Measurements from ENCODE around the gene PTCHD4. TPM values are rescaled to one million over a fixed set of nuclear protein-coding genes. Genes with fewer than 3 reads are reported as not detected.

The PTCHD4 gene
- total RNA-seq, 1 donor from 2014 or later: 11.4 TPM

GRCh38 chr6:48098923-48099322, 12.1 kb downstream of the PTCHD4 start:
- no peaks in the 10 kb centered on the region for H3K36me3 ChIP-seq (ENCODE audit: insufficient read depth, low read length)
- no peak overlapping the region for H3K27ac Mint-ChIP-seq (ENCODE audit: unreplicated experiment)
- H3K27ac ChIP-seq (ENCODE audit: low read depth, low read length): no peak overlapping the region
- H3K4me1 ChIP-seq (ENCODE audit: insufficient read depth, low read length): peaks cover 4% of the 10 kb centered on the region
- peaks cover 58% of the 10 kb centered on the region for H4K20me1 ChIP-seq (ENCODE audit: insufficient read depth, low read length)
- H3K4me2 ChIP-seq (ENCODE audit: low read length): no peak overlapping the region
- peaks cover 41% of the 10 kb centered on the region for H3K79me2 ChIP-seq (ENCODE audit: insufficient read depth, low read length)
- TF ChIP-seq EZH2 (IDR thresholded peaks at IDR 0.05; ENCODE audit: insufficient read depth, low read length) (no peak), CTCF (IDR thresholded peaks at IDR 0.05; ENCODE audit: insufficient read depth, low read depth, low read length) (no peak)
- no peak overlapping the region for H3K4me3 Mint-ChIP-seq (ENCODE audit: unreplicated experiment)
- no peak overlapping the region for H2AFZ ChIP-seq (ENCODE audit: low read depth, low read length)
- peaks cover 23% of the 10 kb centered on the region for H3K4me1 Mint-ChIP-seq (ENCODE audit: low read depth, unreplicated experiment)
- no peak overlapping the region for H3K4me3 ChIP-seq (ENCODE audit: insufficient read depth, low read depth, low read length)
- no peak overlapping the region for H3K9ac ChIP-seq (ENCODE audit: low read length)
- no peak for FAIRE-seq
- peak; percentile 41 for DNase-seq (ENCODE audit: low read depth)
- no peaks in the 10 kb centered on the region for H3K27me3 Mint-ChIP-seq (ENCODE audit: low read depth, unreplicated experiment)
- H3K36me3 Mint-ChIP-seq (ENCODE audit: low read depth, unreplicated experiment): peaks cover 24% of the 10 kb centered on the region
- H3K9me3 ChIP-seq (ENCODE audit: insufficient read depth, low read depth, low read length): no peaks in the 10 kb centered on the region
- H3K27me3 ChIP-seq (ENCODE audit: insufficient read depth, low read length): no peaks in the 10 kb centered on the region
- no peaks in the 10 kb centered on the region for H3K9me3 Mint-ChIP-seq (ENCODE audit: unreplicated experiment)

- no peak overlapping the region for H3K27ac Mint-ChIP-seq (ENCODE audit: unreplicated experiment)
Measured at GRCh38 chr6:48092550-48093217, 18.3 kb downstream of the PTCHD4 start.

More at GRCh38 chr6:48092550-48093217, 18.3 kb downstream of the PTCHD4 start:
- Histone ChIP-seq H3K4me3 (ENCODE audit: insufficient read depth, low read depth, low read length) (no peak overlapping the region), H3K4me1 (ENCODE audit: insufficient read depth, low read length) (no peaks in the 10 kb centered on the region), H3K27me3 (ENCODE audit: insufficient read depth, low read length) (no peaks in the 10 kb centered on the region), H3K79me2 (ENCODE audit: insufficient read depth, low read length) (peaks cover 24% of the 10 kb centered on the region), H3K4me2 (ENCODE audit: low read length) (no peak overlapping the region), H3K9ac (ENCODE audit: low read length) (no peak overlapping the region), H3K36me3 (ENCODE audit: insufficient read depth, low read length) (no peaks in the 10 kb centered on the region), H2AFZ (ENCODE audit: low read depth, low read length) (no peak overlapping the region), H3K9me3 (ENCODE audit: insufficient read depth, low read depth, low read length) (no peaks in the 10 kb centered on the region), H4K20me1 (ENCODE audit: insufficient read depth, low read length) (peaks cover 52% of the 10 kb centered on the region), H3K27ac (ENCODE audit: low read depth, low read length) (no peak overlapping the region)
- Mint-ChIP-seq H3K4me3 (ENCODE audit: unreplicated experiment) (no peak overlapping the region), H3K4me1 (ENCODE audit: low read depth, unreplicated experiment) (no peaks in the 10 kb centered on the region), H3K36me3 (ENCODE audit: low read depth, unreplicated experiment) (peaks cover 6% of the 10 kb centered on the region), H3K9me3 (ENCODE audit: unreplicated experiment) (no peaks in the 10 kb centered on the region), H3K27me3 (ENCODE audit: low read depth, unreplicated experiment) (no peaks in the 10 kb centered on the region)
- TF ChIP-seq EZH2 (IDR thresholded peaks at IDR 0.05; ENCODE audit: insufficient read depth, low read length) (no peak), CTCF (IDR thresholded peaks at IDR 0.05; ENCODE audit: insufficient read depth, low read depth, low read length) (no peak)
- FAIRE-seq: no peak
- no peak for DNase-seq (ENCODE audit: low read depth)
